DND-41 (cell line): Measurements from ENCODE around the gene IGSF8.

ENCODE experiments used
- ATAC-seq: fragments of 200-7000 bp; cut with Tn5 transposase; 3 replicates; pipeline ENCODE4 v1.9.1; 2021; ENCODE audit warnings: low read depth; ENCODE audit not compliant: insufficient read depth
- DNase-seq: peaks from one replicate; pipeline ENCODE4 v3.0.0-alpha.2; 2020
- H2AFZ ChIP-seq: 2 replicates; pipeline ENCODE4 v1.6.0; 2012; ENCODE audit warnings: low read depth, low read length
- H3K27ac ChIP-seq: 2 replicates; pipeline ENCODE4 v1.5.1; 2012; ENCODE audit warnings: low read length, inconsistent platforms
- H3K27me3 ChIP-seq: fragments of 200-600 bp; sonication (generic); 2 replicates; pipeline ENCODE4 v1.6.0; 2012; ENCODE audit warnings: low read length, mild to moderate bottlenecking, inconsistent platforms; ENCODE audit not compliant: insufficient read depth, poor library complexity
- H3K36me3 ChIP-seq: 2 replicates; pipeline ENCODE4 v1.5.1; 2012; ENCODE audit warnings: low read length, inconsistent platforms; ENCODE audit not compliant: insufficient read depth
- H3K4me1 ChIP-seq: 2 replicates; pipeline ENCODE4 v1.5.1; 2012; ENCODE audit warnings: mild to moderate bottlenecking, low read length; ENCODE audit not compliant: insufficient read depth
- H3K4me2 ChIP-seq: 2 replicates; pipeline ENCODE4 v1.6.0; 2012; ENCODE audit warnings: mild to moderate bottlenecking, moderate library complexity, low read length, inconsistent platforms; ENCODE audit not compliant: insufficient read depth
- H3K4me3 ChIP-seq, 2 experiments: fragments of 200-600 bp in 1 of 2; shearing (Covaris generic) in 1 of 2; 2 replicates each; pipeline ENCODE4 v1.5.1; 2012 to 2016; ENCODE audit warnings: inconsistent platforms in 2 of 2, low read length in 2 of 2, mild to moderate bottlenecking in 2 of 2, low read depth in 1 of 2, moderate library complexity in 1 of 2
- H3K79me2 ChIP-seq: 2 replicates; pipeline ENCODE4 v1.6.0; 2012; ENCODE audit warnings: low read length, inconsistent platforms; ENCODE audit not compliant: insufficient read depth
- H3K9ac ChIP-seq: 2 replicates; pipeline ENCODE4 v1.6.0; 2012; ENCODE audit warnings: low read depth, mild to moderate bottlenecking, inconsistent platforms, low read length, moderate library complexity
- H3K9me3 ChIP-seq: 2 replicates; pipeline ENCODE4 v1.5.1; 2012; ENCODE audit warnings: low read length, moderate library complexity, mild to moderate bottlenecking, inconsistent platforms; ENCODE audit not compliant: insufficient read depth, severe bottlenecking
- H4K20me1 ChIP-seq: 2 replicates; pipeline ENCODE4 v1.6.0; 2012; ENCODE audit warnings: low read length; ENCODE audit not compliant: insufficient read depth
- EZH2 ChIP-seq: IDR thresholded peaks from 3 replicates; pipeline ENCODE4 v1.6.1; 2012; ENCODE audit warnings: borderline replicate concordance, low read depth, mild to moderate bottlenecking, moderate library complexity, low read length, inconsistent platforms; ENCODE audit not compliant: severe bottlenecking
- TF ChIP-seq, protein P1 (sequence below): IDR thresholded peaks from 2 replicates; pipeline ENCODE4 v1.5.1; 2012; ENCODE audit warnings: borderline replicate concordance, low read length, moderate library complexity, mild to moderate bottlenecking; ENCODE audit not compliant: poor library complexity, severe bottlenecking; ENCODE audit errors: extremely low read depth

IGSF8 gene

DNA sequence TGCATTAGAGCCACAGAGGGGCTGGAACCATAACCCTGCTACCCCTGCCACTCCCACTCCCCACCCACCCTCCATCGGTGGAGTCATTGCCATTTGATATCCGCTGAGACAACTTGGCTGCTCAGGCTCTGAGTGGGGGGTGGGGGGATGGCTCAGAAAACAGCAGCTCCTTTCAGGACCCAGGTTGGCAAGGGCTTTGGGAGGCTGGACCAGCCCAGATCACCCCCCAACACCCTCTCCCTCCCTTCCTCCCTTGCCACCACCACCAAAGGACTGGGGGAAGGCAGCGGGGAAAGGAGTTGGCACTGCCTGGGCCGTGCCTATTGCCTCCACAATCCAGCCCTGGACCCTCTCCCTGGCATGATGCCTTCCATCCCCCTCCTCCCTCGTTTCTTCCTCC lies 30.2 kb downstream of the IGSF8 start:
- Histone ChIP-seq H3K27me3 (no peaks in the 10 kb centered on the region), H2AFZ (no peak overlapping the region), H3K4me2 (no peak overlapping the region), H3K27ac (no peak overlapping the region), H3K9me3 (no peaks in the 10 kb centered on the region), H3K4me1 (peaks cover 19% of the 10 kb centered on the region), H4K20me1 (no peaks in the 10 kb centered on the region), H3K79me2 (no peaks in the 10 kb centered on the region), H3K9ac (no peak overlapping the region), H3K4me3 (no peak overlapping the region), H3K36me3 (no peaks in the 10 kb centered on the region)
- TF ChIP-seq, protein P1, sequence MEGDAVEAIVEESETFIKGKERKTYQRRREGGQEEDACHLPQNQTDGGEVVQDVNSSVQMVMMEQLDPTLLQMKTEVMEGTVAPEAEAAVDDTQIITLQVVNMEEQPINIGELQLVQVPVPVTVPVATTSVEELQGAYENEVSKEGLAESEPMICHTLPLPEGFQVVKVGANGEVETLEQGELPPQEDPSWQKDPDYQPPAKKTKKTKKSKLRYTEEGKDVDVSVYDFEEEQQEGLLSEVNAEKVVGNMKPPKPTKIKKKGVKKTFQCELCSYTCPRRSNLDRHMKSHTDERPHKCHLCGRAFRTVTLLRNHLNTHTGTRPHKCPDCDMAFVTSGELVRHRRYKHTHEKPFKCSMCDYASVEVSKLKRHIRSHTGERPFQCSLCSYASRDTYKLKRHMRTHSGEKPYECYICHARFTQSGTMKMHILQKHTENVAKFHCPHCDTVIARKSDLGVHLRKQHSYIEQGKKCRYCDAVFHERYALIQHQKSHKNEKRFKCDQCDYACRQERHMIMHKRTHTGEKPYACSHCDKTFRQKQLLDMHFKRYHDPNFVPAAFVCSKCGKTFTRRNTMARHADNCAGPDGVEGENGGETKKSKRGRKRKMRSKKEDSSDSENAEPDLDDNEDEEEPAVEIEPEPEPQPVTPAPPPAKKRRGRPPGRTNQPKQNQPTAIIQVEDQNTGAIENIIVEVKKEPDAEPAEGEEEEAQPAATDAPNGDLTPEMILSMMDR, result no peak
- TF ChIP-seq EZH2, result no peak
- ATAC-seq, result no peak
- no peak for DNase-seq

DNA sequence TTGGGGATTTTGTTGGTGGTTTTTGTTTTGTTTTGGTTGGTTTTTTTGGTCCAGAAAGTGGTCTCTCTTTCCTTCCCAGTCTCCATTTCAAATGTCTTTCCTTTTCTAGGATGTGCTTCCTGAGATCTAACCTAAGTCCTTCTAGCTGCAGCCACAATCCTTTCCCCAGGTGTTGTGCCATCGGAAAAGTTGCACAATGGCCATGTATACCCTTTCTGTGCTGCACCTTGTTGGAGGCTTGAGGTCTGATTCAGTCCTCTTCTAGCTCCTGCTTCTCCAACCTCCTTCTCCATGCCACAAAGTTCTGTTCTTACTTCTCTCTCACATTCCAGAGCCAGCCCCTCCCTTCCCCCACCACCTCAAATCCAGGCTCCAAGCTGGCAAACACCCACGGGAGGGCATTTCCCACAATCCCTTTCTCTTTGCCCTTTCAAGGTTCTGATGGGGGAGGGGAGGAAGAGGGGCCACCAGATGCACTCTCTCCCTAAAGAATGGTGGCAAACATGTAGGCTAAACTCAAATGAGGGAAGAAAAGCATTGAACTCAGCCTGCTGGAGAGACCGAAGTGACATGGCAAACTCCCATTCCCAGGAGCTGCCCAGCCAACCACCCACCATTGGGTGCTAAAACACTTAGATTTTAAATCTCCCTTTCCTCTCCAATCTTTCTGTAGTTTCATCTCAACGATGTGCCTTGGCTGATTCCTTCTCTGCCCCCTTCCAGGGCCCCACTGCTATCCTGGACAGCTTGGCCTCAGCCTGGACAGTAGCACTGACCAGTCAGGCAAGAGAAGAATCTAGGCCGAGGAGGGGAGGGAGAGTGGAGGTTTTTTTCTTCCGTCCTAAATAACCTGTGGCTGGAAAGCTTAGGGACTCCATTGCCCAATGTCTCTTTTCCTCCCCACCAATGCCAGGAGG lies 31.3 kb downstream of the IGSF8 start:
- Histone ChIP-seq H3K27ac (no peak overlapping the region), H3K27me3 (no peaks in the 10 kb centered on the region), H3K4me3 (no peak overlapping the region), H2AFZ (no peak overlapping the region), H3K4me1 (peaks cover 19% of the 10 kb centered on the region), H3K79me2 (no peaks in the 10 kb centered on the region), H3K36me3 (no peaks in the 10 kb centered on the region), H4K20me1 (no peaks in the 10 kb centered on the region), H3K9me3 (no peaks in the 10 kb centered on the region), H3K9ac (no peak overlapping the region), H3K4me2 (no peak overlapping the region)
- no peak for TF ChIP-seq EZH2
- TF ChIP-seq, protein P1, result no peak
- no peak for DNase-seq
- ATAC-seq, result no peak

DNA sequence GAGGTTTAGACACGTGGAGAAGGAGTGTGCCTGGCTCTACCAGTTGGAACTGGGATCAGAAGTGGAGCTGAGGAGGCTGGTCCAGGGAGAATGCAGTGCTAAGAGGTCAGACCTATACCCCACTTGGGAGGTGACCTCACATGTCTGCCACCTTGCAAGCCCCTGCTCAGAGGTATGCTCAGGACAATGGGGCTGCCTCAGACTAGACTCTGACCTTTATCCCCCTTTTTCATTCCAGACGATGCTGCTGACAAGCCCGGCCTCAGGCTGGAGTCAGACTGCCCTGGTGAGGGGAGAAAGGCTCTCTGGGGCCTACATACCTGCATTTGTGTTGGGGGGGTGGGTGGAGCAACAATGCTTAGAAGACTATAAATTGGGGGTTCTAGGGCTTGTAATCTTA lies 33.7 kb downstream of the IGSF8 start:
- no peaks in the 10 kb centered on the region for H3K79me2 ChIP-seq
- no peak overlapping the region for H3K27ac ChIP-seq
- no peak overlapping the region for H3K4me2 ChIP-seq
- peaks cover 5% of the 10 kb centered on the region for H3K4me1 ChIP-seq
- H4K20me1 ChIP-seq, result no peaks in the 10 kb centered on the region; the same call in 1 of the 2 replicates
- no peak for DNase-seq
- no peak overlapping the region for H3K9ac ChIP-seq
- no peak overlapping the region for H3K4me3 ChIP-seq
- H3K36me3 ChIP-seq, result no peaks in the 10 kb centered on the region
- H2AFZ ChIP-seq, result no peak overlapping the region
- no peak for TF ChIP-seq EZH2
- TF ChIP-seq, protein P1, result no peak
- H3K27me3 ChIP-seq, result peaks cover 3% of the 10 kb centered on the region
- H3K9me3 ChIP-seq, result no peaks in the 10 kb centered on the region
- ATAC-seq, result no peak
